ENCODE measurements around the gene SPATA2L. TPM values are rescaled to one million over a fixed set of nuclear protein-coding genes. Genes with fewer than 3 reads are reported as not detected.

Gene SPATA2L
- total RNA-seq, 2 donors from 2014 or later: 5.9 to 12.7 TPM

DNA sequence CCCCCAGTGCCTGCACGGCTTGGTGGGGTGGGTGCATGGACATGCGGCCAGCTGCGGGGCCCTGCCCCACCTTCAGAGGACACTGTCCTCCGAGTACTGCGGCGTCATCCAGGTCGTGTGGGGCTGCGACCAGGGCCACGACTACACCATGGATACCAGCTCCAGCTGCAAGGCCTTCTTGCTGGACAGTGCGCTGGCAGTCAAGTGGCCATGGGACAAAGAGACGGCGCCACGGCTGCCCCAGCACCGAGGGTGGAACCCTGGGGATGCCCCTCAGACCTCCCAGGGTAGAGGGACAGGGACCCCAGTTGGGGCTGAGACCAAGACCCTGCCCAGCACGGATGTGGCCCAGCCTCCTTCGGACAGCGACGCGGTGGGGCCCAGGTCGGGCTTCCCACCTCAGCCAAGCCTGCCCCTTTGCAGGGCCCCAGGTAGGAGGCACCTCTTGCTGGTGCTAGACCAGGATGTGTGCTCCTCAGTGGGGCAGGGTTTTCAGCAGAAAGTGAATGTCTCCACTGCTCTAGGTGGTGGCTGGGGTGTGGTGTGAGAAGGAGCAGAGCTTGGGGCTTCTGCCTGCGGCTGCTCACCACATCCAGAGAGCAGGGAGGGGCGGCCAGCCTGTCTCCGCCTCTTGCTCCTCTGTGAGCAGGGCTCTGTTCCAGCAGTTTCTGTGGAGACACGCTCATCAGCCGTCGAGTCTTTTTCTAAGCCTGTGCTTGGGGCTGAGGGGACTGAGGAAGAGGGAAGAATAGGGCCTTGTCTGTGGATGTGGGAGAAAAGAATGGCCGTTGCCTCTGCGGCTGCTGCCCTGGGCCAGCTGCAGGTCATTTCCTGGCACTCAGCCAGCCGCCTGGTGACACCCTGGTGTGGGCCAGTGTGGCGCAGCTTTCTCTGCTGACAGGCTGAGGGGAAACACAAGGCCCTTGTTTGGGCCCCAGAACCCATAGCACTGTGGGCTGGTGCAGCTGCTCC is 22.1 kb upstream of the SPATA2L start:
- Histone ChIP-seq H3K4me3 (peak overlapping the region in 1 of 2 donors; percentile 82), H3K4me1 (peaks cover 0 to 38% of the 10 kb centered on the region in 2 donors), H3K36me3 (peaks cover 54% of the 10 kb centered on the region), H3K9me3 (no peaks in the 10 kb centered on the region), H3K27ac (peak overlapping the region in 1 of 2 donors; percentile 97), H3K27me3 (no peaks in the 10 kb centered on the region)
- no peak for DNase-seq (ENCODE audit: low spot score)
- TF ChIP-seq, protein P1, sequence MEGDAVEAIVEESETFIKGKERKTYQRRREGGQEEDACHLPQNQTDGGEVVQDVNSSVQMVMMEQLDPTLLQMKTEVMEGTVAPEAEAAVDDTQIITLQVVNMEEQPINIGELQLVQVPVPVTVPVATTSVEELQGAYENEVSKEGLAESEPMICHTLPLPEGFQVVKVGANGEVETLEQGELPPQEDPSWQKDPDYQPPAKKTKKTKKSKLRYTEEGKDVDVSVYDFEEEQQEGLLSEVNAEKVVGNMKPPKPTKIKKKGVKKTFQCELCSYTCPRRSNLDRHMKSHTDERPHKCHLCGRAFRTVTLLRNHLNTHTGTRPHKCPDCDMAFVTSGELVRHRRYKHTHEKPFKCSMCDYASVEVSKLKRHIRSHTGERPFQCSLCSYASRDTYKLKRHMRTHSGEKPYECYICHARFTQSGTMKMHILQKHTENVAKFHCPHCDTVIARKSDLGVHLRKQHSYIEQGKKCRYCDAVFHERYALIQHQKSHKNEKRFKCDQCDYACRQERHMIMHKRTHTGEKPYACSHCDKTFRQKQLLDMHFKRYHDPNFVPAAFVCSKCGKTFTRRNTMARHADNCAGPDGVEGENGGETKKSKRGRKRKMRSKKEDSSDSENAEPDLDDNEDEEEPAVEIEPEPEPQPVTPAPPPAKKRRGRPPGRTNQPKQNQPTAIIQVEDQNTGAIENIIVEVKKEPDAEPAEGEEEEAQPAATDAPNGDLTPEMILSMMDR (IDR thresholded peaks at IDR 0.05): no peak

DNA sequence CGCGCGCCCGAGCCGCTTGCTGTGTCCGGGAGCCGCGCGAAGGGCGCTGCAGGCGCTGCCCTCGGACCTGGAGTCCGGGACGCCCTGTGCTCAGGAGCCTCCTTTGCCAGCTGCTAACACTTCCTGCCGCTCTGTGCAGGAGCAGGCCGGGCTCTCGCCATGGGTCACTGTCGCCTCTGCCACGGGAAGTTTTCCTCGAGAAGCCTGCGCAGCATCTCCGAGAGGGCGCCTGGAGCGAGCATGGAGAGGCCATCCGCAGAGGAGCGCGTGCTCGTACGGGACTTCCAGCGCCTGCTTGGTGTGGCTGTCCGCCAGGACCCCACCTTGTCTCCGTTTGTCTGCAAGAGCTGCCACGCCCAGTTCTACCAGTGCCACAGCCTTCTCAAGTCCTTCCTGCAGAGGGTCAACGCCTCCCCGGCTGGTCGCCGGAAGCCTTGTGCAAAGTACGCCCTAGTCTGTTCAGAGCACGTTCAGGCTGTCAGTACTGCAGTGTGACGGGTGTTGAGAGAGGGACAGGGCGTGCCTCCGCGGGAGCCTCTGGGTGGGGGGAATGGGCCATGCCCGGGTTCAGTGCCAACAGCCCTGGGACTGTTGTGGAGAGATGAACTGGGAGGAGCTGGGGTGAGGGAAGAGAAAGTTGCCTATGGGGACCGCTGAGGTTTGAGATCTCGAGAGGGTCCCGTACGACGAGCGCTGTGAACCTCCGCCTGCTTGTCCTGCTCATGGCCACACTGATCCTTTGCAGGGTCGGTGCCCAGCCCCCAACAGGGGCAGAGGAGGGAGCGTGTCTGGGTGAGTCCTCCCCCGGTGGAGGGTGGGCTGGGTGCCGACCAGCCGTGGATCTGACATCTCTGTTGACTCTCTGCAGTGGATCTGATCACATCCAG is 21.1 kb upstream of the SPATA2L start:
- H3K27me3 ChIP-seq: no peaks in the 10 kb centered on the region
- H3K27ac ChIP-seq: peak overlapping the region; percentile 97 to 100
- peak overlapping the region; percentile 82 to 95 for H3K4me3 ChIP-seq
- H3K9me3 ChIP-seq: no peaks in the 10 kb centered on the region
- TF ChIP-seq, protein P1 (IDR thresholded peaks at IDR 0.05): no peak
- peak; percentile 77 for DNase-seq (ENCODE audit: low spot score)
- H3K4me1 ChIP-seq: peaks cover 0 to 38% of the 10 kb centered on the region in 2 donors
- H3K36me3 ChIP-seq: peaks cover 48% of the 10 kb centered on the region

DNA sequence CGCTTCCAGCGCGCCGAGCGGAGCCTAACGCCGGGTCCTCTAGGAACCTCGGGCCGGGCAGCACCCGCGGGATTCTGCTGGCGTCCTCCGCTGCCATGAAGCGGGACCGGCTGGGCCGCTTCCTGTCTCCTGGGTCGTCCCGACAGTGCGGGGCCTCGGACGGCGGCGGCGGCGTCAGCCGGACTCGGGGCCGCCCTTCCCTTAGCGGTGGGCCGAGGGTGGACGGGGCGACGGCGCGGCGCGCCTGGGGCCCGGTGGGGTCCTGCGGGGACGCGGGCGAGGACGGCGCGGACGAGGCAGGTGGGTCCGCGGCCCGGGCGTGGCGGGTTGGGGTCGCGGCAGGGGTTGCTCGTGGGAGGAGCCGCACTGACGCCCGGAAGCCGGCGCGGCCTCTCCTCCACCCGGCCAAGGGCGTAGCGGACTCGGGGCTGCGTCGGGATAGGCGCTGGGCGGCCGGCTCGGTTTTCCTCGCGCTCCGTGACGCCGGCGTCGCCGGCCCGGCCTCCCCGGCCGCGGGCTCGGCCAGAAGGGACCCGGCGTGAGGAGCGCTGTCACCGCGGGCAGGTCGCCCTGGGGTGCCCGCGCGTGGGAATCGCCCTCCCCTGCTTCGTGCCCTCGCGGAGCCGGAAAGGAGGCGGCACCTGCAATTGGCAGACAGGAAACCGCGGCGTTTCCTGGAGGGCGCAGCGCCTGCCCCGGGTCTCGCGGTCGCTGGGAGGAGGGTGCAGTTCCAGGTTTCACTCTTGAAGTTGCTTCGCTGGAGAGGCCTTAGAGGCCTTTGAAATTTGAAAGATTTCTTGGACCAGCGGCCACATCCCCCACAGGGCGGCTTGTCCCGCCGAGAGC is 20.3 kb upstream of the SPATA2L start:
- Histone ChIP-seq H3K4me3 (peak overlapping the region; percentile 82 to 95), H3K9me3 (no peaks in the 10 kb centered on the region), H3K27ac (peak overlapping the region; percentile 97 to 100), H3K4me1 (peaks cover 0 to 38% of the 10 kb centered on the region in 2 donors), H3K36me3 (peaks cover 40% of the 10 kb centered on the region), H3K27me3 (no peaks in the 10 kb centered on the region)
- TF ChIP-seq, protein P1 (IDR thresholded peaks at IDR 0.05): no peak
- peak; percentile 72 for DNase-seq (ENCODE audit: low spot score)

DNA sequence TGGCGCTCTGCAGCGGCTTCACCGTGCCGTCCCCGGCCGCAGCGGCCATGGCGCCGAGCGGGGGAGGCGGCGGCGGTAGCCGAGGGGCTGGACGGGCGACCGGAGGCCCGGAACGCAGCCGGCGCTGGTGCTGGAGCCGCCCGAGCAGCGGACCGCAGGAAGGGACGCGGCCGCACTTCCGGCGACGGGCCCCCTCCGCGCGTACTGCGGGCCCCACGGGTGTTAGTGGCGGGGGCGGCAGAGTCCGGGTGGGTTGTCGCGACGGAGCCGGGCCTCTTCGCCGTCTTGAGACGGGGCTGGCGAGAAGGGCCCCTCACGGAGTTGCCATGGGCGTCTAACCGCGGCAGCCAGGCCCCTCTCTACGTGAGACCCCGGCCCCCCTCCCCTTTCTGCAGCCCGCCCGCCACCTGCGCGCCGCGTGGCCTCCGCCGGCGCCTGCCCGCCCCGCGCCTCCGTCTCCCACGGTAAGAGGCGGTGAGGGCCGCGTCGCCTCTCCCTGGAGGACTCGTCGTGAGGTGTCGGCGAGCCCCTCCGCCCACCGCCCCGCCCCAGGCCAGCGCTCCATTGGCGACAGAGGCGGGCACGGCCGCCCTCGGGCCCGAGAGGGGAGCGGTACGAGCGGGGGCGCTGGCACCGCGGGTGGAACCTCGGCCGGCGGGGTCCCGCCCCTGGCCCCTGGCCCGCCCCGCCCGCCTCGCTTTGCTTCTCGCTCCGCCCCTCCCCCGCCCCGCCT is 19.5 kb upstream of the SPATA2L start, which contains the start of the genes VPS9D1 and ZNF276:
Gene VPS9D1 (minus strand): TSS at position 86 of the 733 bp plus-strand sequence. CDS start 37 bp downstream, at position 49.
Gene ZNF276 (plus strand): TSS at position 725 of the 733 bp plus-strand sequence. CDS start 104 bp downstream, outside the sequence.
- Histone ChIP-seq H3K27ac (peak within 1 kb of the TSS; percentile 97 to 100), H3K9me3 (no peaks in the 10 kb centered on the region), H3K36me3 (peaks cover 33% of the 10 kb centered on the region), H3K4me3 (peak within 1 kb of the TSS; percentile 82 to 95), H3K4me1 (peaks cover 0 to 38% of the 10 kb centered on the region in 2 donors), H3K27me3 (no peaks in the 10 kb centered on the region)
- DNase-seq (ENCODE audit: low spot score): peak; percentile 66
- TF ChIP-seq, protein P1 (IDR thresholded peaks at IDR 0.05): no peak

All from right atrium auricular region (tissue), 2 donors.